PC-3 (cell line): Measurements from ENCODE around the gene SF3A1. TPM values are rescaled to one million over a fixed set of nuclear protein-coding genes. Genes with fewer than 3 reads are reported as not detected.

Experiments
- ATAC-seq: fragments of 200-7000 bp; cut with Tn5 transposase; 2 replicates; pipeline ENCODE4 v1.9.1; 2020; ENCODE audit warnings: mild to moderate bottlenecking, moderate library complexity
- BruUV-seq: library from RNA; stranded (reverse); fragments of 400-500 nt; replicated peaks from 2 replicates; lab custom pipeline; 2021; lab: Mats Ljungman, UMichigan
- CTCF ChIA-PET: fragments of 300-600 bp; sonication (Branson Sonifier 250); formaldehyde crosslinking; loops from one replicate; lab custom pipeline; 2022; ENCODE audit warnings: antibody characterized with exemption; lab: Charles Lee
- POLR2A ChIA-PET: fragments of 300-600 bp; sonication (Branson Sonifier 250); formaldehyde crosslinking; loops from one replicate; lab custom pipeline; 2022; ENCODE audit warnings: antibody characterized with exemption; ENCODE audit not compliant: unreplicated experiment; lab: Charles Lee
- DNase-seq: peaks from one replicate; pipeline ENCODE4 v3.0.0-alpha.2; 2015
- H2AFZ ChIP-seq: fragments of 300-600 bp; sonication (generic); 2 replicates; pipeline ENCODE4 v1.6.0; 2016; ENCODE audit warnings: antibody characterized with exemption, low read length
- H3F3A ChIP-seq: fragments of 300-600 bp; sonication (generic); one replicate; pipeline ENCODE4 v1.6.0; 2017; ENCODE audit warnings: antibody characterized with exemption, low read length, control low read depth, mild to moderate bottlenecking; ENCODE audit not compliant: unreplicated experiment
- H3K27ac ChIP-seq: fragments of 300-600 bp; sonication (generic); 2 replicates; pipeline ENCODE4 v1.5.1; 2016; ENCODE audit warnings: mild to moderate bottlenecking, low read length
- H3K27me3 ChIP-seq: fragments of 300-600 bp; sonication (generic); 2 replicates; pipeline ENCODE4 v1.6.1; 2016; ENCODE audit warnings: low read length, mixed read lengths
- H3K36me3 ChIP-seq: fragments of 300-600 bp; sonication (generic); 2 replicates; pipeline ENCODE4 v1.6.1; 2016; ENCODE audit warnings: low read depth, mixed run types, low read length, mixed read lengths
- H3K4me1 ChIP-seq: fragments of 300-600 bp; sonication (generic); 2 replicates; pipeline ENCODE4 v1.5.1; 2016; ENCODE audit warnings: low read length; ENCODE audit not compliant: insufficient read depth
- H3K4me2 ChIP-seq: fragments of 300-600 bp; sonication (generic); 2 replicates; pipeline ENCODE4 v1.6.0; 2016; ENCODE audit warnings: low read length
- H3K4me3 ChIP-seq: fragments of 300-600 bp; sonication (generic); 2 replicates; pipeline ENCODE4 v1.5.1; 2016; ENCODE audit warnings: mild to moderate bottlenecking, low read length, mixed read lengths
- H3K79me2 ChIP-seq: fragments of 300-600 bp; sonication (generic); 2 replicates; pipeline ENCODE4 v1.6.1; 2017; ENCODE audit warnings: low read length, mixed read lengths
- H3K9ac ChIP-seq: fragments of 300-600 bp; sonication (generic); 2 replicates; pipeline ENCODE4 v1.6.0; 2016; ENCODE audit warnings: mild to moderate bottlenecking, low read length
- H3K9me2 ChIP-seq: fragments of 300-600 bp; sonication (generic); replicated peaks from 2 replicates; pipeline ENCODE4 v1.6.1; 2016; ENCODE audit warnings: mixed run types, low read length, mixed read lengths
- H3K9me3 ChIP-seq: fragments of 300-600 bp; sonication (generic); 2 replicates; pipeline ENCODE4 v1.6.1; 2016; ENCODE audit warnings: low read length, mixed read lengths
- H4K20me1 ChIP-seq: fragments of 300-600 bp; sonication (generic); 2 replicates; pipeline ENCODE4 v1.6.1; 2016; ENCODE audit warnings: low read length, mixed read lengths
- CTCF ChIP-seq: fragments of 300-600 bp; sonication (generic); conservative IDR thresholded peaks from 2 replicates; pipeline ENCODE4 v1.5.1; 2017; ENCODE audit warnings: antibody characterized with exemption, low read depth, mild to moderate bottlenecking, low read length
- EZH2 ChIP-seq: fragments of 300-600 bp; sonication (generic); IDR thresholded peaks from one replicate; pipeline ENCODE4 v1.6.1; 2017; ENCODE audit warnings: antibody characterized with exemption, mild to moderate bottlenecking, low read length; ENCODE audit not compliant: unreplicated experiment
- EZH2phosphoT487 ChIP-seq: fragments of 300-600 bp; sonication (generic); IDR thresholded peaks from 2 replicates; pipeline ENCODE4 v1.6.1; 2018; ENCODE audit warnings: mild to moderate bottlenecking, antibody characterized with exemption, low read length, borderline replicate concordance
- intact Hi-C: fragments of 100-400 bp; cut with micrococcal nuclease; formaldehyde crosslinking; loops from 2 replicates; pipeline ENCODE4 v1.9.0; 2023
- total RNA-seq: library from RNA; depleted of rRNA; stranded (reverse); fragments of >200 nt; gene quantifications from 2 replicates; pipeline ENCODE4 v1.2.3, GENCODE V29; 2014

SF3A1 gene
- total RNA-seq, 1 experiment from 2014 or later: 59.2 TPM

GRCh38 chr22:30285846-30286200, 70.9 kb downstream of the SF3A1 start:
- ChIA-PET POLR2A (no interaction called here), CTCF (no interaction called here)
- Histone ChIP-seq H3K9me2 (no peaks in the 10 kb centered on the region), H2AFZ (no peak overlapping the region), H3K4me3 (no peak overlapping the region), H3K79me2 (0 out of 2 replicates have a peak, but pooled peaks cover 3% of the 10 kb centered on the region), H3K9me3 (no peaks in the 10 kb centered on the region), H3K27ac (no peak overlapping the region), H3K27me3 (no peaks in the 10 kb centered on the region), H3K4me2 (no peak overlapping the region), H3K9ac (no peak overlapping the region), H3F3A (no peaks in the 10 kb centered on the region), H3K36me3 (no peaks in the 10 kb centered on the region), H4K20me1 (no peaks in the 10 kb centered on the region), H3K4me1 (peaks cover 18% of the 10 kb centered on the region)
- TF ChIP-seq CTCF (no peak), EZH2 (no peak), EZH2phosphoT487 (no peak)
- ATAC-seq (no peak), DNase-seq (no peak)
- BruUV-seq: no TSS peak
- intact Hi-C loops: loop anchor here (5.0 kb wide), 1 partner anchor 41 kb away; the partner anchor contains the start of gene TBC1D10A

GRCh38 chr22:30285176-30285845, 71.4 kb downstream of the SF3A1 start:
- ChIA-PET POLR2A (no interaction called here), CTCF (no interaction called here)
- H4K20me1 ChIP-seq: no peaks in the 10 kb centered on the region
- TF ChIP-seq CTCF: no peak
- no peak for TF ChIP-seq EZH2
- no peak for TF ChIP-seq EZH2phosphoT487
- DNase-seq (no peak), ATAC-seq (no peak)
- H3K4me2 ChIP-seq: no peak overlapping the region
- peaks cover 13% of the 10 kb centered on the region for H3K4me1 ChIP-seq
- H3K27me3 ChIP-seq: no peaks in the 10 kb centered on the region
- 0 out of 2 replicates have a peak, but pooled peaks cover 3% of the 10 kb centered on the region for H3K79me2 ChIP-seq
- no peak overlapping the region for H3K27ac ChIP-seq
- no peaks in the 10 kb centered on the region for H3F3A ChIP-seq
- no peak overlapping the region for H3K4me3 ChIP-seq
- no peak overlapping the region for H2AFZ ChIP-seq
- no peaks in the 10 kb centered on the region for H3K9me3 ChIP-seq
- H3K9me2 ChIP-seq: no peaks in the 10 kb centered on the region
- no peak overlapping the region for H3K9ac ChIP-seq
- no TSS peak for BruUV-seq
- H3K36me3 ChIP-seq: no peaks in the 10 kb centered on the region
- intact Hi-C loops: loop anchor here (5.0 kb wide), 1 partner anchor 42 kb away; the partner anchor contains the start of gene TBC1D10A

GRCh38 chr22:30284666-30285065, 72.0 kb downstream of the SF3A1 start:
- H3K4me2 ChIP-seq: no peak overlapping the region
- no TSS peak for BruUV-seq
- TF ChIP-seq CTCF (no peak), EZH2 (no peak), EZH2phosphoT487 (no peak)
- H3K9me2 ChIP-seq: no peaks in the 10 kb centered on the region
- ChIA-PET POLR2A (no interaction called here), CTCF (no interaction called here)
- no peak overlapping the region for H3K4me3 ChIP-seq
- H4K20me1 ChIP-seq: no peaks in the 10 kb centered on the region
- H2AFZ ChIP-seq: no peak overlapping the region
- H3K9ac ChIP-seq: no peak overlapping the region
- DNase-seq (no peak), ATAC-seq (no peak)
- no peaks in the 10 kb centered on the region for H3K9me3 ChIP-seq
- intact Hi-C loops: loop anchor here (5.0 kb wide), 1 partner anchor 43 kb away; the partner anchor contains the start of gene TBC1D10A
- no peaks in the 10 kb centered on the region for H3K27me3 ChIP-seq
- H3K79me2 ChIP-seq: 0 out of 2 replicates have a peak, but pooled peaks cover 3% of the 10 kb centered on the region
- H3K4me1 ChIP-seq: peaks cover 8% of the 10 kb centered on the region
- H3F3A ChIP-seq: no peaks in the 10 kb centered on the region
- H3K27ac ChIP-seq: no peak overlapping the region
- no peaks in the 10 kb centered on the region for H3K36me3 ChIP-seq
